Neural progenitor cell (in vitro differentiated cells): ENCODE data around the gene ABCA8. TPM values are rescaled to one million over a fixed set of nuclear protein-coding genes. Genes with fewer than 3 reads are reported as not detected.

Source experiments
- DNase-seq: peaks from one replicate; pipeline ENCODE4 v3.0.0-alpha.2; 2016; ENCODE audit warnings: low spot score
- H2AFZ ChIP-seq: fragments of 200-600 bp; sonication (generic); replicated peaks from 2 replicates; pipeline ENCODE4 v1.6.1; 2016; ENCODE audit warnings: antibody characterized with exemption
- H3F3A ChIP-seq: fragments of 200-600 bp; sonication (generic); 2 replicates; pipeline ENCODE4 v1.6.1; 2016; ENCODE audit warnings: antibody characterized with exemption, low read depth
- H3K27ac ChIP-seq: fragments of 200-600 bp; sonication (generic); 2 replicates; pipeline ENCODE4 v1.5.1; 2016; ENCODE audit warnings: mild to moderate bottlenecking
- H3K27me3 ChIP-seq: fragments of 200-600 bp; sonication (generic); 2 replicates; pipeline ENCODE4 v1.6.1; 2016; ENCODE audit warnings: mild to moderate bottlenecking, moderate library complexity
- H3K36me3 ChIP-seq: fragments of 200-600 bp; sonication (generic); 2 replicates; pipeline ENCODE4 v1.5.1; 2016
- H3K4me1 ChIP-seq: fragments of 200-600 bp; sonication (generic); 2 replicates; pipeline ENCODE4 v1.6.1; 2016; ENCODE audit warnings: mixed run types
- H3K4me2 ChIP-seq: fragments of 200-600 bp; sonication (generic); 2 replicates; pipeline ENCODE4 v1.6.1; 2016
- H3K4me3 ChIP-seq: fragments of 200-600 bp; sonication (generic); 2 replicates; pipeline ENCODE4 v1.5.1; 2016
- H3K79me2 ChIP-seq: fragments of 200-600 bp; sonication (generic); 2 replicates; pipeline ENCODE4 v1.6.1; 2016; ENCODE audit warnings: low read depth
- H3K9ac ChIP-seq: fragments of 200-600 bp; sonication (generic); 2 replicates; pipeline ENCODE4 v1.6.1; 2016
- H3K9me3 ChIP-seq: fragments of 200-600 bp; sonication (generic); 2 replicates; pipeline ENCODE4 v1.5.1; 2016; ENCODE audit warnings: low read depth
- H4K20me1 ChIP-seq: fragments of 200-600 bp; sonication (generic); 2 replicates; pipeline ENCODE4 v1.6.1; 2016; ENCODE audit warnings: low read depth
- H3K27ac Mint-ChIP-seq: 3 replicates; pipeline ENCODE4 v1.8.0; 2021; ENCODE audit warnings: mixed read lengths
- H3K27me3 Mint-ChIP-seq: 2 replicates; pipeline ENCODE4 v1.8.0; 2022; ENCODE audit warnings: low read depth, mild to moderate bottlenecking, inconsistent platforms, moderate library complexity, mixed read lengths; ENCODE audit not compliant: insufficient read depth
- H3K36me3 Mint-ChIP-seq: 3 replicates; pipeline ENCODE4 v1.8.0; 2021; ENCODE audit warnings: mixed read lengths
- H3K4me1 Mint-ChIP-seq: 3 replicates; pipeline ENCODE4 v1.8.0; 2021; ENCODE audit warnings: mixed read lengths
- H3K4me3 Mint-ChIP-seq: 3 replicates; pipeline ENCODE4 v1.8.0; 2021; ENCODE audit warnings: mild to moderate bottlenecking, moderate library complexity, mixed read lengths
- H3K9me3 Mint-ChIP-seq: 3 replicates; pipeline ENCODE4 v1.8.0; 2020; ENCODE audit warnings: mixed read lengths
- EZH2 ChIP-seq: fragments of 200-600 bp; sonication (generic); IDR thresholded peaks from 2 replicates; pipeline ENCODE4 v1.6.1; 2017; ENCODE audit warnings: antibody characterized with exemption, mild to moderate bottlenecking, moderate library complexity
- EZH2phosphoT487 ChIP-seq: fragments of 200-600 bp; sonication (generic); IDR thresholded peaks from 2 replicates; pipeline ENCODE4 v1.6.1; 2017; ENCODE audit warnings: antibody characterized with exemption
- total RNA-seq: library from RNA; depleted of rRNA; stranded (reverse); fragments of >200 nt; gene quantifications from 2 replicates; pipeline ENCODE4 v1.2.3, GENCODE V29; 2015; ENCODE audit warnings: low replicate concordance
- TF ChIP-seq, protein P1 (sequence below): fragments of 200-600 bp; sonication (generic); IDR thresholded peaks from 2 replicates; pipeline ENCODE4 v1.5.1; 2017; ENCODE audit warnings: antibody characterized with exemption, mild to moderate bottlenecking

The ABCA8 gene
- total RNA-seq, 1 donor from 2014 or later: not detected

DNA sequence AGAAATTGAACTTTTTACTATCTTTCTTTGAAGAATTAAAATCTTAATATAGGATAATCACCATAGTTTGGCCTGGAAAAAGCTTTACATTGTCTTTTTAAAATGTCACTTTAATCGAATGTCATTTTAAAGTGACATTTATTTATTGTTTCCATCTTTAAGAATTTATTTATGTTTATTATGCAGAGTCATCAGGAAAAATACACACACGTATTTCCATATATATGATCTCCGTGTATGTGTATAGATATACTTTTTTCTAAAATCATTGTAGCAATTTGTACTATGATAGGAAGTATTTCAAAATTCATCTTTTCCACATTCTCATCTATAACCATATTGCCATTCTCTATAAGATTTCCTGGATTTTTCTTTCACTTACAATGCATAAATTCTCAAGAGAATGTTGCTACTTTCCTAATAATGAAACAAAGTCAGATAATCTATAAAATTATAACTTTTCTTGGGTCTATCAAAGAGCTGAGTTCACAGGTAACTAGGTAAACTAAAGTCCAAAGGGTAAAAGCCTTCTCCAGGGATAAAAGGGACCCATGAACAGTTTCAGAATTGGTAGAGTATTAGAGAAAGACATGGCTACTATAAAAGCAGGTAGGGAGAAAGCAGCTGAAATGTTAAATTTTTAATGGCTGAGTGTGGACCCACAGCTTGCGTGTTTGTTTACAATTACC lies 11.9 kb downstream of the ABCA8 start:
- H3K9me3 Mint-ChIP-seq: no peaks in the 10 kb centered on the region
- no peaks in the 10 kb centered on the region for H3K27me3 ChIP-seq
- no peaks in the 10 kb centered on the region for H3F3A ChIP-seq
- no peak overlapping the region for H3K4me2 ChIP-seq
- H3K4me3 ChIP-seq: no peak overlapping the region
- no peaks in the 10 kb centered on the region for H3K79me2 ChIP-seq
- no peaks in the 10 kb centered on the region for H3K4me1 ChIP-seq
- H3K27ac ChIP-seq: no peak overlapping the region
- no peak overlapping the region for H3K27ac Mint-ChIP-seq
- H3K4me3 Mint-ChIP-seq: no peak overlapping the region
- no peaks in the 10 kb centered on the region for H4K20me1 ChIP-seq
- no peak overlapping the region for H3K9ac ChIP-seq
- H2AFZ ChIP-seq: no peak overlapping the region
- no peaks in the 10 kb centered on the region for H3K36me3 ChIP-seq
- no peak for DNase-seq
- H3K9me3 ChIP-seq: no peaks in the 10 kb centered on the region
- TF ChIP-seq EZH2 (no peak), EZH2phosphoT487 (no peak)
- TF ChIP-seq, protein P1, sequence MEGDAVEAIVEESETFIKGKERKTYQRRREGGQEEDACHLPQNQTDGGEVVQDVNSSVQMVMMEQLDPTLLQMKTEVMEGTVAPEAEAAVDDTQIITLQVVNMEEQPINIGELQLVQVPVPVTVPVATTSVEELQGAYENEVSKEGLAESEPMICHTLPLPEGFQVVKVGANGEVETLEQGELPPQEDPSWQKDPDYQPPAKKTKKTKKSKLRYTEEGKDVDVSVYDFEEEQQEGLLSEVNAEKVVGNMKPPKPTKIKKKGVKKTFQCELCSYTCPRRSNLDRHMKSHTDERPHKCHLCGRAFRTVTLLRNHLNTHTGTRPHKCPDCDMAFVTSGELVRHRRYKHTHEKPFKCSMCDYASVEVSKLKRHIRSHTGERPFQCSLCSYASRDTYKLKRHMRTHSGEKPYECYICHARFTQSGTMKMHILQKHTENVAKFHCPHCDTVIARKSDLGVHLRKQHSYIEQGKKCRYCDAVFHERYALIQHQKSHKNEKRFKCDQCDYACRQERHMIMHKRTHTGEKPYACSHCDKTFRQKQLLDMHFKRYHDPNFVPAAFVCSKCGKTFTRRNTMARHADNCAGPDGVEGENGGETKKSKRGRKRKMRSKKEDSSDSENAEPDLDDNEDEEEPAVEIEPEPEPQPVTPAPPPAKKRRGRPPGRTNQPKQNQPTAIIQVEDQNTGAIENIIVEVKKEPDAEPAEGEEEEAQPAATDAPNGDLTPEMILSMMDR: no peak
- H3K36me3 Mint-ChIP-seq: no peaks in the 10 kb centered on the region
- H3K27me3 Mint-ChIP-seq: peaks cover 6% of the 10 kb centered on the region
- H3K4me1 Mint-ChIP-seq: no peaks in the 10 kb centered on the region

DNA sequence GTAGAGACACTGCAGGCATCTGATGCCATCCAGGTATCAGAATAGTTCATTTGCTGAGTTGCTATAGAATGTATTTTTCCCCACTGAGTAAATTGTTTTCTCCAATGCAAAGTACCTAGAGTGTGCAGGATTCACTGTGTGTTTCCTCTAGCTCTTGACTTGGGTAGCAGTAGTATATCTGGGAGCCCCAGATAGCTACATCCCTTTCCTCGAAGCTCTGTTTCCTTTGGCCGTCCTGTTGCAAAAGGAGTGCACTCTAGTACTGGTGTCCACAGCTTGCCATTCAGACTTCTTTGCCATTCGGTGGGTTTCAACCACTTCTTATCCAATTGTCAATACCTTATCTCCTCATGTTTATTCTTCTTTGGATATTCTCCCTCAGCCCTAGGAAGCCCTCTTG lies 12.8 kb downstream of the ABCA8 start:
- Histone ChIP-seq H3K36me3 (no peaks in the 10 kb centered on the region), H3K4me3 (no peak overlapping the region), H3K9ac (no peak overlapping the region), H3F3A (no peaks in the 10 kb centered on the region), H2AFZ (no peak overlapping the region), H3K27ac (no peak overlapping the region), H3K4me1 (no peaks in the 10 kb centered on the region), H3K9me3 (no peaks in the 10 kb centered on the region), H3K79me2 (no peaks in the 10 kb centered on the region), H4K20me1 (no peaks in the 10 kb centered on the region), H3K27me3 (no peaks in the 10 kb centered on the region), H3K4me2 (no peak overlapping the region)
- H3K9me3 Mint-ChIP-seq: no peaks in the 10 kb centered on the region
- H3K27me3 Mint-ChIP-seq: peaks cover 6% of the 10 kb centered on the region
- H3K36me3 Mint-ChIP-seq: no peaks in the 10 kb centered on the region
- H3K4me1 Mint-ChIP-seq: no peaks in the 10 kb centered on the region
- H3K27ac Mint-ChIP-seq: no peak overlapping the region
- TF ChIP-seq EZH2 (no peak), EZH2phosphoT487 (no peak)
- TF ChIP-seq, protein P1: no peak
- no peak overlapping the region for H3K4me3 Mint-ChIP-seq
- no peak for DNase-seq

DNA sequence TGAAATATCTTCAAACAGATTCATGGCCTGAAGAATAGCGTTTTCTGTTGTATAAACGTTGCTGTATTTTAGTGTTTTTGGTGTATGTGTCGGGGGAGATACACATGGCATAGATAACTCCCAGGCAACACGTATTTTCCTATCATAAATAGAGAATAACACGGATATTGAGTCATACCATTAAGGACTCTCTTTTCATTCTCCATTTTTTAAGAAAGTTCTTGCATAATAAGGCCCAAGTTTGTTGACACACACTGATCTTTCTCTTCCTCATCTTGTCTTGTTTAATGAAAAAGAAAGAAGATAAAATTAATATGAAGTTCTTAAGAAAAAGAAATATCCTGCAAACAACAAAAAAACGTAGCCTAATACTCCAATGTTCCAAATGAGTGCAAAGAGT lies 13.4 kb downstream of the ABCA8 start:
- H3K4me1 Mint-ChIP-seq: no peaks in the 10 kb centered on the region
- no peaks in the 10 kb centered on the region for H3K9me3 Mint-ChIP-seq
- H3K4me3 ChIP-seq: no peak overlapping the region
- H2AFZ ChIP-seq: peak overlapping the region; percentile 17
- H3K36me3 Mint-ChIP-seq: no peaks in the 10 kb centered on the region
- H4K20me1 ChIP-seq: no peaks in the 10 kb centered on the region
- H3K4me1 ChIP-seq: no peaks in the 10 kb centered on the region
- no peak overlapping the region for H3K27ac ChIP-seq
- DNase-seq: no peak
- H3K4me3 Mint-ChIP-seq: no peak overlapping the region
- no peaks in the 10 kb centered on the region for H3F3A ChIP-seq
- peaks cover 6% of the 10 kb centered on the region for H3K27me3 Mint-ChIP-seq
- no peak overlapping the region for H3K9ac ChIP-seq
- H3K27me3 ChIP-seq: no peaks in the 10 kb centered on the region
- H3K36me3 ChIP-seq: no peaks in the 10 kb centered on the region
- TF ChIP-seq, protein P1: no peak
- TF ChIP-seq EZH2 (no peak), EZH2phosphoT487 (no peak)
- H3K79me2 ChIP-seq: no peaks in the 10 kb centered on the region
- H3K4me2 ChIP-seq: no peak overlapping the region
- H3K9me3 ChIP-seq: no peaks in the 10 kb centered on the region
- no peak overlapping the region for H3K27ac Mint-ChIP-seq
